Stimulated activated CD4-positive, alpha-beta T cell treated with anti-CD3 and anti-CD28 coated beads, TNF-alpha, amount 100 ng/mL, for 24 hours (primary cell): ENCODE results near the gene AK8.

Experiments used
- DNase-seq, 3 experiments: peaks; one replicate each; pipeline ENCODE4 v3.0.0-alpha.2; 2020; ENCODE audit warnings: low read depth in 3 of 3

Gene AK8

DNA sequence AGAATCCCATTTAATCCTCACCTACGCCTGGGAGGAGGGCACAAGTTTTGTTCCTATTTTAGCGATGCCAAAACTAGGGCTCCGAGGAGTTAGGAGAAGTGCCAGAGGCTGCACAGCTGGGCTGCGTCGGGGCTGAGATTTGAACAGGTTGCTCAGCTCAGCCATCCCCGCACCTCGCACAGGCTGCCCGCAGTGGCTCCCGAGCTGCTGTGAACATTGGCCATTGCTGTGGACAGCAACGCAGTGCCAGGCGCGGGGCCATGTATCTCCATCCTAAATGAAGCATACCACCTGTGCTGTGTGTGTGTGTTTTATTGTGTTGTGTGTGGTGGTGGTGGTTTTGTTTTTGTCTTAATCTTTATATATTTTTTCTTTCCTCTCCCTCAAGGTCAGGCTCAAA, 52.0 kb downstream of the AK8 start:
- no peak for DNase-seq

DNA sequence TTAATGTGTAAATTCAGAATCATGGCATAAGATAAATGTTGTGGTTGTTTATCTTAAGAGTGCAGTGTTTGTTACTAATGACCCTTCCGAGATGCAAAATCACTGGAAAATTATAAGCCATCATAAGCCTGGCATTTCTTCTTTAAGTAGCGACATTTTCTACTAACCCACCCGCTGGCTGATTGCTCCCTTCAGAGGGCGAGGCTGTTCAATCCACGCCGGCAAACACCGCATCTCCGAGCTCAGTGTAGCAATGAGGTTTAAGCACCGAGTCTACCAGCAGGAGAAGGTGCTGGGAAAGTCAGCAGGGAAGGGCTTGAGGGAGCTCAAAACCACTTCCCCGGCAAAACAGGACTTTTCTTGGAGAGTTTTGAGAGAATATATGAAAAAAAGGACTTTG, 52.7 kb downstream of the AK8 start:
- no peak for DNase-seq

- DNase-seq = no peak
Measured at GRCh38 chr9:132824951-132825350, 53.1 kb downstream of the AK8 start.

GRCh38 chr9:132824151-132824550, 53.9 kb downstream of the AK8 start:
- no peak for DNase-seq

- no peak for DNase-seq
Measured at GRCh38 chr9:132823370-132824145, 54.5 kb downstream of the AK8 start.

DNA sequence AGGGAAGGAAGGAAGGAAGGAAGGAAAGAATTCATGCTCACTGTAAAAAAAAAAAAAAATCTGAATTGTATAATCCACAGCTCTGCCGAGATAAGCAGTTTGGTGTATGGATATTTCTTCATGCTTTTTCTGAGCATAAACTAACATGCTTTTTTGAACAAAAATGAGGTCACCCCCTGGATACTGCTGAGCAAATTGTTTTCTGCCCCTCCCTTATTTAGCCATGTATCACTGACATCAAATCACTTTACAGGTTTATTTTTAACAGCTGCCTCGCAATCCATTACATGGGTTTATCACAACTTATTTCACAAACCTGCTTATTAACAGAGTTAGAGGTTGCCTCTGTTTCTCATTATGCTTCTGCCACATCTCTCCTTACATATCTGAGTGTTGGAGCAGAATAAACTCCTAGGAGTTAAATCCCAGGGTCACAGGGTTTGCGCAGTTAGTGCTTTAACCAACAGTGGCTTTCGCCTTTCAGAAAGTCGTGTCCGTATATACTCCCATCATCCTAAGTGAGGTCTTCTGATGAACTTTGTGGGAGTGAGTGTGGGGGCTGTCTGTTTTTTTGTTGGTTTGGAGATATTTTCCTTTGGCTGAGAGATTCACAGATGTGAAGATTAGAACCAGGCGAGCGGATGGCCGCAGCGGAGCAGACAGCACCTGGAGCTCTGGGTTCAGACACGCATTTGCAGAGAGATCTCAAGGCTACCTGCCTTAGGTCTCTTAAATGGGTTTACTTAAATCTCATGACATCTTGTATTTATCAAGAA, 57.7 kb downstream of the AK8 start:
- DNase-seq = no peak

DNA sequence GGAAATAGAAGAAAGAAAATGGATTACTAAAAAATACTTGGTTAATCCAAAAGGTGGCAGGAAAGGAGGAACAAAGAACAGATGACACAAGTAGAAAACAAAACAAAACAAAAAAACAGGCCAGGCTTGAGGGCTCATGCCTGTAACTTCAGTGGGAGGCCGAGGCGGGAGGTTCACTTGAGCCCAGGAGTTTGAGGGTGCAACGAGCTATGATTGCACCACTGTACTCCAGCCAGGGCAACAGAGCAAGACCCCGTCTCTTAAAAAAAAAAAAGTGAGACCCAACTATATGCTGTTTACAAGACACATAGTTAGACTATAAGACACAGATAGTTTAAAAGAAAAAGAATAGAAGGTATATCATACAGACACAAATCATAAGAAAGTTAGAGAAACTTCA, 59.5 kb downstream of the AK8 start:
- DNase-seq = no peak

DNA sequence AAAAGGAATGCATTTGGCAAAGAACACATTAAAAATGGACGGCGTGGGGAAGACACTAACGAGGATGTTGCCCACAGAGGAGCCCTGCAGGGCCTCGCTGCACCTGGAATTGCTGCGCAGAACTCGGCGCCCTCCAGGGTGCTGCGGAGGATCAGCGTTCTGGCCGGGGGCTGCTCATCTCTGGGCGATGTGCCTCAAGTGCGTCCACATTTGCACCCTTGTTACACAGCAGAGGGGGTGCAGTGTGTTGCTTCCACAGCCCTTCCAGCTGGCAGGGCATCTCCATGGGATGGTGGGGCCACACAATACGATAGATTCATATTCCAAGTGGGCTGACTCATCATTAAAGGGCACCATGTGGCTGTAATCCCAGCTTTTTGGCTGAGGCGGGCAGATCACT, 63.1 kb downstream of the AK8 start:
- no peak for DNase-seq

GRCh38 chr9:132813115-132813771, 64.8 kb downstream of the AK8 start:
- no peak for DNase-seq

DNA sequence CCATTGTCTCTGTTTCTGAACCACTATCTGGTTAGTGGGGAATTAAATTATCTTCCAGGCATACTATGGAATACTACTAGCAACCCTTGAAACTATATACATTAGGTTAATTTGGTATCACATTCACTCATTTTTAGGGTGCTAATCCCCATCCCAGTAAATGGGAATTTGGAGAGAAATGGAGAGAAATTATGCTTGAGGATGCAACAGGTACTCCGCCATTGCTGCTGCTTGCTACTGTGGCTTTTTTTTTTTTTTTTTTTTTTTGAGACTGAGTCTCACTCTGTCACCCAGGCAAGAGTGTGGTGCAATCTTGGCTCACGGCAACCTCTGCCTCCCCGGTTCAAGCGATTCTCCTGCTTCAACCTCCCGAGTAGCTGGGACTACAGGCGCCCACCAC, 66.1 kb downstream of the AK8 start:
- no peak for DNase-seq

DNA sequence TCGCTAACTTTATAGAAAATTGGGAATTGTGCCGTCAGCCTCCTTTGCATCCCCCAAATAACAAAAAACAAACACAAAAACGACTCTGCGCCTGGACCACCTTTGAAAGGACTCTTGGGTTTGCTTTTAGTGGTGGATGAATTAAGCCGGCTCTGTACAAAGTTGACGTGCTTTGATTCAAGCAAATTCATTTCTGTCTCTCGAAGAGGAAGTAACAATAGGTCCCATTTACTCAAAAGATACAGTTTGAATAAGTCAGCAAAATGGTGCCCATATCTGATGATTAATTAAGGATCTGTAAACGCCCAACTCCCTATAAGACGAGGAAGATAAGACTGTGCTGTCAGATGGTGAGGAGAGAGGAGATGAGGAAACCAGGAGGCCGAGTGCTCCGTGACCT, 67.8 kb downstream of the AK8 start:
- DNase-seq = no peak

- no peak for DNase-seq
Measured at GRCh38 chr9:132809677-132810271, 68.3 kb downstream of the AK8 start.

- no peak for DNase-seq
Measured at GRCh38 chr9:132808645-132809044, 69.4 kb downstream of the AK8 start.

- no peak for DNase-seq
Measured at GRCh38 chr9:132806723-132807421, 71.2 kb downstream of the AK8 start.

GRCh38 chr9:132806306-132806705, 71.8 kb downstream of the AK8 start:
- DNase-seq = no peak

GRCh38 chr9:132804576-132805295, 73.3 kb downstream of the AK8 start:
- DNase-seq = no peak

- no peak for DNase-seq
Measured at GRCh38 chr9:132802121-132802795, 75.8 kb downstream of the AK8 start.

- no peak for DNase-seq
Measured at GRCh38 chr9:132801659-132802058, 76.4 kb downstream of the AK8 start.

- peak; percentile 22 to 59 (median 43) for DNase-seq
Measured at GRCh38 chr9:132800038-132800648, 77.9 kb downstream of the AK8 start.
